ENCODE results near the gene CNIH4.

GRCh38 chr1:224392411-224393249 is 36.0 kb downstream of the CNIH4 start:
- TF ChIP-seq NFE2L2 (IDR thresholded peaks at IDR 0.05; ENCODE audit: low read depth, low read length), result no peak
- TF ChIP-seq USF2 (IDR thresholded peaks at IDR 0.05; ENCODE audit: low read depth, low read length), result no peak
- TF ChIP-seq RFX5 (IDR thresholded peaks at IDR 0.05; ENCODE audit: low read depth, low read length), result no peak
- TF ChIP-seq SMC3 (IDR thresholded peaks at IDR 0.05; ENCODE audit: low read depth, low read length), result no peak
- no peak for TF ChIP-seq CTCF (conservative IDR thresholded peaks at IDR 0.05; ENCODE audit: low read depth, low read length)
- no peak for TF ChIP-seq BHLHE40 (IDR thresholded peaks at IDR 0.05; ENCODE audit: low read depth, low read length)
- no peak for TF ChIP-seq ELK1 (IDR thresholded peaks at IDR 0.05; ENCODE audit: borderline replicate concordance, low read depth, low read length)
- TF ChIP-seq POLR2A (IDR thresholded peaks at IDR 0.05; ENCODE audit: low read depth, low read length), result no peak
- TF ChIP-seq MAZ (IDR thresholded peaks at IDR 0.05; ENCODE audit: borderline replicate concordance, low read depth, low read length), result no peak
- no peak for TF ChIP-seq RAD21 (IDR thresholded peaks at IDR 0.05; ENCODE audit: low read length)
- no peak for TF ChIP-seq RCOR1 (IDR thresholded peaks at IDR 0.05; ENCODE audit: insufficient replicate concordance, low read length)
- no peak for TF ChIP-seq MXI1 (IDR thresholded peaks at IDR 0.05; ENCODE audit: borderline replicate concordance, low read depth, low read length)
- no peak for TF ChIP-seq CEBPB (IDR thresholded peaks at IDR 0.05; ENCODE audit: low read depth, low read length)
